ENCODE data around the gene MRPS30. TPM values are rescaled to one million over a fixed set of nuclear protein-coding genes. Genes with fewer than 3 reads are reported as not detected.

The MRPS30 gene
- total and polyA plus RNA-seq, 11 donors = 45.7 to 139 (median 74.0) TPM

GRCh38 chr5:44833249-44833648 is 24.5 kb downstream of the MRPS30 start:
- H3K36me3 ChIP-seq = no peaks in the 10 kb centered on the region
- TF ChIP-seq, protein P1, sequence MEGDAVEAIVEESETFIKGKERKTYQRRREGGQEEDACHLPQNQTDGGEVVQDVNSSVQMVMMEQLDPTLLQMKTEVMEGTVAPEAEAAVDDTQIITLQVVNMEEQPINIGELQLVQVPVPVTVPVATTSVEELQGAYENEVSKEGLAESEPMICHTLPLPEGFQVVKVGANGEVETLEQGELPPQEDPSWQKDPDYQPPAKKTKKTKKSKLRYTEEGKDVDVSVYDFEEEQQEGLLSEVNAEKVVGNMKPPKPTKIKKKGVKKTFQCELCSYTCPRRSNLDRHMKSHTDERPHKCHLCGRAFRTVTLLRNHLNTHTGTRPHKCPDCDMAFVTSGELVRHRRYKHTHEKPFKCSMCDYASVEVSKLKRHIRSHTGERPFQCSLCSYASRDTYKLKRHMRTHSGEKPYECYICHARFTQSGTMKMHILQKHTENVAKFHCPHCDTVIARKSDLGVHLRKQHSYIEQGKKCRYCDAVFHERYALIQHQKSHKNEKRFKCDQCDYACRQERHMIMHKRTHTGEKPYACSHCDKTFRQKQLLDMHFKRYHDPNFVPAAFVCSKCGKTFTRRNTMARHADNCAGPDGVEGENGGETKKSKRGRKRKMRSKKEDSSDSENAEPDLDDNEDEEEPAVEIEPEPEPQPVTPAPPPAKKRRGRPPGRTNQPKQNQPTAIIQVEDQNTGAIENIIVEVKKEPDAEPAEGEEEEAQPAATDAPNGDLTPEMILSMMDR (IDR thresholded peaks at IDR 0.05) = no peak
- no peak for TF ChIP-seq POLR2A (IDR thresholded peaks at IDR 0.05)
- no peaks in the 10 kb centered on the region for H3K27me3 ChIP-seq
- no peaks in the 10 kb centered on the region for H3K4me1 ChIP-seq
- H3K27ac ChIP-seq = no peak overlapping the region
- no peak for ATAC-seq
- peaks cover 0 to 7% (median 0%) of the 10 kb centered on the region in 12 donors for H3K9me3 ChIP-seq
- 95 to 99% (median 97%) methylated on average over 1 of the region's 1 CpG for WGBS, 4 donors
- H3K4me3 ChIP-seq = no peak overlapping the region
- DNase-seq = no peak
- intact Hi-C loops (cut with DNase I) = no loop called here

GRCh38 chr5:44835693-44836092 is 26.9 kb downstream of the MRPS30 start:
- WGBS, 4 donors = 96 to 98% (median 98%) methylated on average over 3 of the region's 3 CpGs
- no peak for ATAC-seq
- intact Hi-C loops (cut with DNase I) = no loop called here

GRCh38 chr5:44839018-44839681 is 30.4 kb downstream of the MRPS30 start:
- WGBS, 4 donors = 83 to 91% (median 86%) methylated on average over 1 of the region's 1 CpG
- no peaks in the 10 kb centered on the region for H3K4me1 ChIP-seq
- H3K4me3 ChIP-seq = no peak overlapping the region
- no peak overlapping the region for H3K27ac ChIP-seq
- peaks cover 0 to 11% (median 0%) of the 10 kb centered on the region in 12 donors for H3K9me3 ChIP-seq
- intact Hi-C loops (cut with DNase I) = no loop called here
- no peaks in the 10 kb centered on the region for H3K36me3 ChIP-seq
- H3K27me3 ChIP-seq = no peaks in the 10 kb centered on the region
- TF ChIP-seq POLR2A (IDR thresholded peaks at IDR 0.05) = no peak
- TF ChIP-seq, protein P1 (IDR thresholded peaks at IDR 0.05) = no peak
- ATAC-seq (no peak), DNase-seq (no peak)

More at GRCh38 chr5:44835693-44836092, 26.9 kb downstream of the MRPS30 start:
- Histone ChIP-seq H3K4me3 (no peak overlapping the region), H3K9me3 (peaks cover 0 to 12% (median 0%) of the 10 kb centered on the region in 12 donors), H3K4me1 (no peaks in the 10 kb centered on the region), H3K27ac (no peak overlapping the region), H3K36me3 (no peaks in the 10 kb centered on the region), H3K27me3 (no peaks in the 10 kb centered on the region)
- DNase-seq = no peak
- TF ChIP-seq POLR2A (IDR thresholded peaks at IDR 0.05) = no peak
- TF ChIP-seq, protein P1 (IDR thresholded peaks at IDR 0.05) = no peak

DNA sequence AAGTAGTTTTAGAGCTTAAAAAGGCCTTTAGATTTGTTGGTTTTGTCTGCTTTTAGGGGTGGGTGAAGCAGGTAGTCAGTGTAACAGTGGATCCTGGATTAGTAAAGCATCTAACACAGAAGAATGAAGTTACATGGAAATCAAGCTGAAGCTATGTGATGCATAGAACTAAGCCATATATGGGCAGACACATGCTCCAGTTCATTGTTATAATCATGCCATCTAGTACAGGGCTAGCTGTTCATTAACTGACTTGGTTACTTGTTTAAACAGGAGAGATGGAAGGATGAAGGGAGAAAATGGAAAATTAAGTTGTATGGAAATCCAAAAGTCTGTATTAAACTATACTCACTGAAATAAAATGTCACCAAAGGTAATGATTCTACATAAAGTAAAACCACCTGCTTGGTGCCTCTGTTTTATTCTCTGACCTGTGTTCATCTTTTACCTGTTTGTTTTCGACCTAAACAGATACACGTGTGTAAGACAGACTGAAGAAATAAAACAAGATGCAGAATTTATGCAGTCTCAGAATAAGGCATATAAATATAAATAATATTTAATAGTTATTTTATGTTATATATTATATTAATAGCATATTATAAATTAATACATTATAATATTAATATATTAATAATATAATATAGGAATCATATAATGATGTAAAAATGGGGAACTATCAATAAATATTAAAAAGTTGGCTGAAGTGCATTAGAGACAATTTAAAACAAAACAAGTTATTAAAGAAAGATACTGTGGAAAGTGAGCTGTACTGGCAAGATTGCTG is 33.9 kb downstream of the MRPS30 start:
- Histone ChIP-seq H3K4me3 (no peak overlapping the region), H3K27ac (no peak overlapping the region), H3K9me3 (peaks cover 0 to 11% (median 0%) of the 10 kb centered on the region in 12 donors), H3K27me3 (no peaks in the 10 kb centered on the region), H3K36me3 (no peaks in the 10 kb centered on the region), H3K4me1 (no peaks in the 10 kb centered on the region)
- no peak for TF ChIP-seq POLR2A (IDR thresholded peaks at IDR 0.05)
- TF ChIP-seq, protein P1 (IDR thresholded peaks at IDR 0.05) = no peak
- ATAC-seq = no peak
- no peak for DNase-seq
- intact Hi-C loops (cut with DNase I) = no loop called here
- 92 to 96% (median 94%) methylated on average over 2 of the region's 2 CpGs for WGBS, 4 donors

Data from heart left ventricle (tissue), 16 donors.